Hepatic stellate cell (primary cell): ENCODE results near the gene PRAC2.

ENCODE experiments used
- DNase-seq: peaks from one replicate; pipeline ENCODE4 v3.0.0; 2011; ENCODE audit warnings: low spot score

Gene PRAC2

GRCh38 chr17:48720266-48721008 lies 2.5 kb upstream of the PRAC2 start:
- no peak for DNase-seq

- DNase-seq: no peak
These were observed 2.0 kb upstream of the PRAC2 start for GRCh38 chr17:48721009-48721402.

GRCh38 chr17:48722201-48722907 lies 631 bp upstream of the PRAC2 start, which contains the start of gene PRAC1:
Gene PRAC1 (minus strand): TSS chr17:48722518. CDS start chr17:48722392, 126 bp downstream.
- DNase-seq: no peak

GRCh38 chr17:48723423-48724250 lies 652 bp downstream of the PRAC2 start:
- no peak for DNase-seq

- peak; percentile 75 for DNase-seq
These were observed 1.4 kb downstream of the PRAC2 start for GRCh38 chr17:48724251-48725003.

- no peak for DNase-seq
These were observed 2.0 kb downstream of the PRAC2 start for GRCh38 chr17:48725004-48725287.

- no peak for DNase-seq
These were observed 2.5 kb downstream of the PRAC2 start for GRCh38 chr17:48725288-48726064.

GRCh38 chr17:48726114-48726915 lies 3.3 kb downstream of the PRAC2 start:
- no peak for DNase-seq

- no peak for DNase-seq
These were observed 3.9 kb downstream of the PRAC2 start for GRCh38 chr17:48726916-48727286.

GRCh38 chr17:48727415-48728175 lies 4.6 kb downstream of the PRAC2 start:
- DNase-seq: no peak

GRCh38 chr17:48728232-48729231 lies 5.5 kb downstream of the PRAC2 start, which contains the start of gene HOXB13:
Gene HOXB13 (minus strand): TSS chr17:48728750. CDS start chr17:48728593, 157 bp downstream.
- DNase-seq: no peak

- DNase-seq: no peak
These were observed 6.6 kb downstream of the PRAC2 start for GRCh38 chr17:48729335-48730239.

GRCh38 chr17:48730240-48730550 lies 7.2 kb downstream of the PRAC2 start:
- DNase-seq: no peak

GRCh38 chr17:48731355-48731754 lies 8.4 kb downstream of the PRAC2 start:
- no peak for DNase-seq

GRCh38 chr17:48732688-48733629 lies 10.0 kb downstream of the PRAC2 start:
- DNase-seq: no peak

- DNase-seq: no peak
These were observed 10.8 kb downstream of the PRAC2 start for GRCh38 chr17:48733632-48734328.
